A673 (cell line): ENCODE data around the gene ATXN3.

ENCODE experiments used
- CTCF ChIP-seq: fragments of 300-800, 200-600 bp; sonication (generic); conservative IDR thresholded peaks from 2 replicates; pipeline ENCODE4 v1.5.1; 2017; ENCODE audit warnings: low read depth, mild to moderate bottlenecking, antibody characterized with exemption, low read length, moderate library complexity, mixed read lengths
- EZH2 ChIP-seq: fragments of 200-600 bp; sonication (generic); IDR thresholded peaks from 2 replicates; pipeline ENCODE4 v1.6.1; 2017; ENCODE audit warnings: borderline replicate concordance, low read depth, mild to moderate bottlenecking, mixed read lengths, antibody characterized with exemption, low read length; ENCODE audit not compliant: poor library complexity, severe bottlenecking

GRCh38 chr14:92049781-92050180, 56.6 kb downstream of the ATXN3 start:
- TF ChIP-seq CTCF, result no peak
- no peak for TF ChIP-seq EZH2
